Mesenchymal stem cell (in vitro differentiated cells and primary cell): ENCODE data around the gene ALKBH6.
"Not testable (repeated sequence)": the region's sequence is repeated elsewhere in the genome, so short reads cannot be mapped to it uniquely, and the experiment has no call there.

ENCODE experiments used
- DNase-seq: peaks from one replicate; pipeline ENCODE4 v3.0.0-alpha.2; 2013
- H2AFZ ChIP-seq: one replicate; pipeline ENCODE4 v1.6.1; 2013; ENCODE audit warnings: low read depth, mild to moderate bottlenecking, control low read depth, inconsistent platforms, low read length, moderate library complexity
- H2AK5ac ChIP-seq: 2 replicates; pipeline ENCODE4 v1.6.1; 2013; ENCODE audit warnings: low read length, moderate library complexity, mild to moderate bottlenecking, inconsistent platforms; ENCODE audit not compliant: severe bottlenecking
- H2BK120ac ChIP-seq: one replicate; pipeline ENCODE4 v1.6.1; 2013; ENCODE audit warnings: low read depth, mild to moderate bottlenecking, inconsistent platforms, low read length, moderate library complexity
- H2BK12ac ChIP-seq, 2 experiments: one replicate each; pipeline ENCODE4 v1.6.1; 2013; ENCODE audit warnings: inconsistent platforms in 2 of 2, low read length in 2 of 2, mild to moderate bottlenecking in 2 of 2, moderate library complexity in 2 of 2, control low read depth in 1 of 2
- H2BK15ac ChIP-seq: one replicate; pipeline ENCODE4 v1.6.1; 2013; ENCODE audit warnings: mild to moderate bottlenecking, low read depth, inconsistent platforms; ENCODE audit not compliant: poor library complexity, severe bottlenecking
- H2BK5ac ChIP-seq: 2 replicates; pipeline ENCODE4 v1.6.1; 2013; ENCODE audit warnings: low read depth, mild to moderate bottlenecking, low read length, control low read depth, inconsistent platforms; ENCODE audit not compliant: poor library complexity, severe bottlenecking
- H3K14ac ChIP-seq, 2 experiments: one replicate each; pipeline ENCODE4 v1.6.1; 2013; ENCODE audit warnings: inconsistent platforms in 2 of 2, low read length in 2 of 2, control low read depth in 1 of 2, mild to moderate bottlenecking in 1 of 2, moderate library complexity in 1 of 2
- H3K18ac ChIP-seq, 2 experiments: one replicate each; pipeline ENCODE4 v1.6.1; 2013; ENCODE audit warnings: inconsistent platforms in 2 of 2, low read length in 2 of 2, control low read depth in 1 of 2, low read depth in 1 of 2, mild to moderate bottlenecking in 1 of 2
- H3K23ac ChIP-seq, 2 experiments: one replicate each; pipeline ENCODE4 v1.6.1; 2013; ENCODE audit warnings: inconsistent platforms in 2 of 2, low read length in 2 of 2, mild to moderate bottlenecking in 2 of 2, moderate library complexity in 2 of 2, control low read depth in 1 of 2
- H3K27ac ChIP-seq: 2 replicates; pipeline ENCODE4 v1.5.1; 2013; ENCODE audit warnings: mild to moderate bottlenecking, moderate library complexity, low read length, control low read depth, inconsistent platforms; ENCODE audit not compliant: poor library complexity, severe bottlenecking
- H3K27me3 ChIP-seq, 2 experiments: 2 replicates each; pipeline versions ENCODE4 v1.6.1 to v1.7.0; 2013; ENCODE audit warnings: low read length in 2 of 2, mild to moderate bottlenecking in 2 of 2, moderate library complexity in 2 of 2, control low read depth in 1 of 2, inconsistent platforms in 1 of 2; ENCODE audit not compliant: control insufficient read depth in 1 of 2, insufficient read depth in 1 of 2
- H3K36me3 ChIP-seq, 2 experiments: 2 replicates each; pipeline versions ENCODE4 v1.6.1 to v1.7.0; 2013; ENCODE audit warnings: low read length in 2 of 2, control low read depth in 1 of 2, inconsistent platforms in 1 of 2, low read depth in 1 of 2, mild to moderate bottlenecking in 1 of 2; ENCODE audit not compliant: insufficient read depth in 2 of 2, control insufficient read depth in 1 of 2
- H3K4ac ChIP-seq, 2 experiments: one replicate each; pipeline ENCODE4 v1.6.1; 2013; ENCODE audit warnings: inconsistent platforms in 2 of 2, low read length in 2 of 2, mild to moderate bottlenecking in 2 of 2, moderate library complexity in 2 of 2, control low read depth in 1 of 2, low read depth in 1 of 2
- H3K4me1 ChIP-seq: 2 replicates; pipeline ENCODE4 v1.6.1; 2013; ENCODE audit warnings: low read depth, low read length, control low read depth; ENCODE audit not compliant: control insufficient read depth, insufficient read depth
- H3K4me2 ChIP-seq: 2 replicates; pipeline ENCODE4 v1.6.1; 2013; ENCODE audit warnings: low read length, mild to moderate bottlenecking, inconsistent platforms; ENCODE audit not compliant: poor library complexity, severe bottlenecking
- H3K4me3 ChIP-seq, 2 experiments: 2 replicates each; pipeline versions ENCODE4 v1.5.1 to v1.7.0; 2013; ENCODE audit warnings: low read length in 2 of 2, mild to moderate bottlenecking in 2 of 2, control low read depth in 1 of 2, low read depth in 1 of 2; ENCODE audit not compliant: insufficient read depth in 1 of 2
- H3K79me1 ChIP-seq: replicated peaks from 2 replicates; pipeline ENCODE4 v1.6.1; 2013; ENCODE audit warnings: mild to moderate bottlenecking, control low read depth, low read length, inconsistent platforms; ENCODE audit not compliant: poor library complexity, severe bottlenecking
- H3K9ac ChIP-seq: 2 replicates; pipeline ENCODE4 v1.7.0; 2013; ENCODE audit warnings: mild to moderate bottlenecking, low read length, moderate library complexity
- H3K9me3 ChIP-seq: 2 replicates; pipeline ENCODE4 v1.7.0; 2013; ENCODE audit warnings: mild to moderate bottlenecking, low read length; ENCODE audit not compliant: control insufficient read depth
- H4K8ac ChIP-seq: one replicate; pipeline ENCODE4 v1.6.1; 2013; ENCODE audit warnings: inconsistent platforms, mild to moderate bottlenecking, low read length, moderate library complexity
- H4K91ac ChIP-seq: one replicate; pipeline ENCODE4 v1.6.1; 2013; ENCODE audit warnings: mild to moderate bottlenecking, low read length, inconsistent platforms
- WGBS: methylation state at CpG from one replicate; pipeline ENCODE4 v1.1.7; 2013; ENCODE audit warnings: mixed read lengths; 5-methylcytosine and 5-hydroxymethylcytosine counted together

Gene ALKBH6

DNA sequence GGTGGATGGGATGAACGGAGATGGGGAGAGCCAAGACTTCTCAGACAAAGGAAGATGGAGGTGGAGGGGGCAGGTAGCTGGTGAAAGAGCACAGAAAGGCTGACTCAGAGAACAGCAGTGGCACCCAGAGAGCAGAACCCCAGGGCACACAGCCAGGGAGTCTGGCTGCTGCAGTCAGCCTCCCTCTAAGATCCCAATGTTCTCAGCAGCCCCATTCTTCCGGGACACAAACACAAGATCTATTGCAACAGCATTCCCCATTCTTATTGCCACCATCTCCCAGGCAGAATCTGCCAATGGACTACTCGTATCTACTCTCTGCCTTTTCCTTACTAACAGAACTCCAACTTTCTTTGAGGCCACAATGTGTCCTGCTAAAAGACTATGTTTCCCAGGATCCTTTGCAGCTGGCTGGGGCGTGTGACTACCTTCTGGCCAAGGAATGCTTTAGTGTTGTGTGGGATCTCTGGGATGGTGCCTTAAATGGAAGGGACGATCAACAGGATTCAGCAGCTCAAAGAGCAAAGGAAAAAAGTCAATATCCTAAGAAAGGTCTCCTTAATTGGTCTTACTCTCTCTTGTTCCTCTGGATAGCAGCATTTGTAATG, 32.5 kb upstream of the ALKBH6 start:
- H3K4me1 ChIP-seq, result peaks cover 6% of the 10 kb centered on the region
- H3K4ac ChIP-seq, result no peak overlapping the region
- H3K18ac ChIP-seq, result no peak overlapping the region
- no peak for DNase-seq
- no peak overlapping the region for H4K91ac ChIP-seq
- no peak overlapping the region for H2AK5ac ChIP-seq
- H3K9ac ChIP-seq, result no peak overlapping the region
- H3K36me3 ChIP-seq, result no peaks in the 10 kb centered on the region
- no peak overlapping the region for H2BK12ac ChIP-seq
- no peak overlapping the region for H4K8ac ChIP-seq
- no peaks in the 10 kb centered on the region for H3K9me3 ChIP-seq
- no peak overlapping the region for H2AFZ ChIP-seq
- no peak overlapping the region for H2BK5ac ChIP-seq
- H2BK120ac ChIP-seq, result no peak overlapping the region
- no peak overlapping the region for H3K14ac ChIP-seq
- no peak overlapping the region for H3K4me3 ChIP-seq
- H3K23ac ChIP-seq, result no peak overlapping the region
- WGBS, result 91% methylated on average over 4 of the region's 5 CpGs
- H3K27me3 ChIP-seq, result no peaks in the 10 kb centered on the region
- H2BK15ac ChIP-seq, result no peak overlapping the region
- no peak overlapping the region for H3K4me2 ChIP-seq
- H3K27ac ChIP-seq, result no peak overlapping the region
- H3K79me1 ChIP-seq, result peaks cover 7% of the 10 kb centered on the region

DNA sequence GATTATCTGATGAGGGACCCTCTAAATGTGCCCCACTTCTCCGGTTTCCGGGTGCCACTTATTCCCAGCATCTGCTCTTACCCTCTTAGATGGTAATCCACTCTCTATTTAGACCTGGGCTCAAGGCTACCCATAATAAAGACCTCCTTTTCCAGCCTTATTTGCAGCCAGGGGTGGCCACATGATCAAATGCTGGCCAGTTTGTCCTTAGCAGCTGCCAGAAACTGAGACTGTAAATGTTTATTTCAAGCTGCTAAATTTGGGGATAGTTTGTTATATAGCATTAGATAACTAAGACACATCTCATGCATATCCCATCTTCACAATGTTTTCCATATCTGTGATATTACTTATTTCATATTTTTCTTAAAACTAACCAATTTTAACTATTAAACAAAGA, 29.9 kb upstream of the ALKBH6 start:
- WGBS, result 100% methylated on average over 1 of the region's 2 CpGs
- DNase-seq, result no peak
- H3K4ac ChIP-seq, result no peak overlapping the region

DNA sequence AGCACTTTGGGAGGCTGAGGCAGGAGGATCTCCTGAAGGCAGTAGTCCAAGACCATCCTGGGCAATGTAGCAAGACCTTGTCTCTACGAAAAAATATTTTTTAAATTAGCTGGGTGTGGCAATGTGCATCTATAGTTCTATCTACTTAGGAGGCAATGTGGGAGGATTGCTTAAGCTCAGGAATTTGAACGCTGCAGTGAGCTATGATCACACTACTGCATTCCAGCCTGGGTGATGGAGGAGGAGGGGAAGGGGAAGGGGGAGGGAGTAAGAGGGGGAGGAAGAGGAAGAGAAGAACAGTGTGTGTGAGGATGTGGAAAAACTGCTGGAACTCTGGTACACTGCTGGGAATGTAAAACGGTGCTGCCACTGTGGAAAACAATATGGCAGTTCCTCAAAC, 27.8 kb upstream of the ALKBH6 start:
- Histone ChIP-seq H3K4me3 (no peak overlapping the region), H3K4me1 (peaks cover 6% of the 10 kb centered on the region), H2BK15ac (no peak overlapping the region), H3K79me1 (peaks cover 5% of the 10 kb centered on the region), H3K23ac (no peak overlapping the region), H2AK5ac (peak overlapping the region; percentile 76), H2BK120ac (peak overlapping the region; percentile 71), H3K9me3 (no peaks in the 10 kb centered on the region), H3K9ac (peak overlapping the region; percentile 34), H3K4me2 (no peak overlapping the region), H3K18ac (peak overlapping the region in 1 of 2 experiments; percentile 37), H4K8ac (no peak overlapping the region), H2AFZ (no peak overlapping the region), H2BK5ac (no peak overlapping the region), H3K36me3 (peaks cover 8 to 11% of the 10 kb centered on the region in 2 experiments), H2BK12ac (no peak overlapping the region), H3K27me3 (no peaks in the 10 kb centered on the region), H3K4ac (peak overlapping the region in 1 of 2 experiments; percentile 82), H3K14ac (peak overlapping the region in 1 of 2 experiments; percentile 48), H4K91ac (no peak overlapping the region), H3K27ac (peak overlapping the region; percentile 46)
- 24% methylated on average over 3 of the region's 3 CpGs for WGBS
- DNase-seq, result peak; percentile 76

More for the DNA sequence above, 29.9 kb upstream of the ALKBH6 start:
- Histone ChIP-seq H3K27me3 (no peaks in the 10 kb centered on the region), H3K79me1 (peaks cover 7% of the 10 kb centered on the region), H3K9ac (no peak overlapping the region), H2AFZ (no peak overlapping the region), H4K91ac (no peak overlapping the region), H2BK120ac (no peak overlapping the region), H3K14ac (no peak overlapping the region), H3K23ac (no peak overlapping the region), H2AK5ac (no peak overlapping the region), H3K18ac (no peak overlapping the region), H3K4me2 (no peak overlapping the region), H2BK5ac (no peak overlapping the region), H4K8ac (no peak overlapping the region), H3K4me1 (peaks cover 6% of the 10 kb centered on the region), H2BK12ac (no peak overlapping the region), H3K27ac (no peak overlapping the region), H3K9me3 (no peaks in the 10 kb centered on the region), H3K36me3 (peaks cover 0 to 11% of the 10 kb centered on the region in 2 experiments), H3K4me3 (no peak overlapping the region), H2BK15ac (no peak overlapping the region)

DNA sequence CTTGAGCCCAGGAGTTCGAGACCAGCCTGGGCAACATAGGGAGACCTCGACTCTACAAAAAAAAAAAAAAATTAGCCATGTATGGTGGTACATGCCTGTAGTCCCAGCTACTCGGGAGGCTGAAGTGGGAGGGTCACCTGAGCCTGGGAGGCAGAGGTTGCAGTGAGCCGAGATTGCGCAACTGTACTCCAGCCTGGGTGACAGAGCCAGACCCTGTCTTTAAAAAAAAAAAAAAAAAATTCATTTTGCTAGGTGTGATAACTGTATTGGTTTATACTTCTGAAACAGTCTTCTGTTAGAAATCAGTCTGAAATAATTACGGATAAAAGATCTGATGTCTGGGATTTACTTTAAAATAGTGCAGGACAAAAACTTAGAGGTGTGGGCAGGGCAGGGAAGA, 27.1 kb upstream of the ALKBH6 start:
- not testable (repeated sequence) for H2BK15ac ChIP-seq, H3K23ac ChIP-seq, H3K27ac ChIP-seq, H3K27me3 ChIP-seq, H2BK12ac ChIP-seq, H2BK120ac ChIP-seq, DNase-seq, H3K79me1 ChIP-seq, H4K91ac ChIP-seq, H3K18ac ChIP-seq, H4K8ac ChIP-seq, H2BK5ac ChIP-seq, H3K4me2 ChIP-seq, H3K4me3 ChIP-seq, H3K9me3 ChIP-seq, H3K4me1 ChIP-seq, H2AFZ ChIP-seq, H3K14ac ChIP-seq, H3K4ac ChIP-seq
- Histone ChIP-seq H3K36me3 (peaks cover 8 to 11% of the 10 kb centered on the region in 2 experiments), H3K9ac (peak overlapping the region; percentile 34), H2AK5ac (peak overlapping the region; percentile 72)
- WGBS, result 97% methylated on average over 6 of the region's 6 CpGs
